Stimulated activated CD4-positive, alpha-beta T cell treated with anti-CD3 and anti-CD28 coated beads, Interleukin-4, amount 100 ng/mL, for 24 hours (primary cell): ENCODE measurements around the gene TMCC1.

ENCODE experiments used
- DNase-seq: peaks from one replicate; pipeline ENCODE4 v3.0.0-alpha.2; 2020

Gene TMCC1

GRCh38 chr3:129673897-129674797, 219.4 kb downstream of the TMCC1 start:
- DNase-seq: no peak

GRCh38 chr3:129673012-129673411, 220.5 kb downstream of the TMCC1 start:
- DNase-seq: no peak

GRCh38 chr3:129672412-129672811, 221.1 kb downstream of the TMCC1 start:
- DNase-seq: no peak

GRCh38 chr3:129665024-129665768, 228.3 kb downstream of the TMCC1 start:
- no peak for DNase-seq

GRCh38 chr3:129663930-129664646, 229.4 kb downstream of the TMCC1 start:
- no peak for DNase-seq

- no peak for DNase-seq
Measured at GRCh38 chr3:129663045-129663446, 230.5 kb downstream of the TMCC1 start.

- DNase-seq: no peak
Measured at GRCh38 chr3:129662191-129662608, 231.3 kb downstream of the TMCC1 start.

GRCh38 chr3:129661766-129662165, 231.7 kb downstream of the TMCC1 start:
- no peak for DNase-seq

GRCh38 chr3:129658110-129658843, 235.2 kb downstream of the TMCC1 start:
- no peak for DNase-seq

- DNase-seq: no peak
Measured at GRCh38 chr3:129657261-129658046, 236.1 kb downstream of the TMCC1 start.

GRCh38 chr3:129656659-129657247, 236.8 kb downstream of the TMCC1 start:
- no peak for DNase-seq

GRCh38 chr3:129655291-129655700, 238.2 kb downstream of the TMCC1 start:
- DNase-seq: no peak

- no peak for DNase-seq
Measured at GRCh38 chr3:129654131-129654530, 239.4 kb downstream of the TMCC1 start.

GRCh38 chr3:129653019-129653418, 240.5 kb downstream of the TMCC1 start:
- DNase-seq: no peak

GRCh38 chr3:129651435-129652202, 241.9 kb downstream of the TMCC1 start:
- no peak for DNase-seq

- DNase-seq: peak; percentile 62
Measured at GRCh38 chr3:129650256-129650872, 243.1 kb downstream of the TMCC1 start.

- no peak for DNase-seq
Measured at GRCh38 chr3:129648391-129648790, 245.1 kb downstream of the TMCC1 start.

- no peak for DNase-seq
Measured at GRCh38 chr3:129645286-129645685, 248.2 kb downstream of the TMCC1 start.

- no peak for DNase-seq
Measured at GRCh38 chr3:129644836-129645235, 248.7 kb downstream of the TMCC1 start.
